ENCODE data around the gene KCNA10. TPM values are rescaled to one million over a fixed set of nuclear protein-coding genes. Genes with fewer than 3 reads are reported as not detected.

The KCNA10 gene
- total RNA-seq, 1 experiment from 2014 or later, result not detected

- Histone ChIP-seq H3K23me2 (ENCODE audit: insufficient read length, low read depth, low read length, poor library complexity, severe bottlenecking) (no peaks in the 10 kb centered on the region), H3K27ac (ENCODE audit: insufficient read length, low read depth, low read length) (no peak overlapping the region), H4K8ac (replicated peaks; ENCODE audit: insufficient read length, low read depth, low read length) (no peak overlapping the region), H3K79me1 (ENCODE audit: insufficient read depth, low read depth, low read length, poor library complexity, severe bottlenecking) (no peaks in the 10 kb centered on the region), H2BK20ac (ENCODE audit: low read depth, low read length, poor library complexity, severe bottlenecking) (no peak overlapping the region), H3K56ac (ENCODE audit: insufficient read length, low read depth, low read length) (no peak overlapping the region), H2BK5ac (ENCODE audit: insufficient read length, low read length) (no peak overlapping the region), H3K9ac (ENCODE audit: extremely low read depth, insufficient read length, low read length) (no peak overlapping the region), H3K4ac (ENCODE audit: low read depth, low read length) (no peak overlapping the region), H4K20me1 (ENCODE audit: control insufficient read depth, insufficient read depth, insufficient read length) (no peaks in the 10 kb centered on the region), H2AFZ (ENCODE audit: low read length) (no peak overlapping the region), H3K23ac (ENCODE audit: insufficient read length, low read depth, low read length) (no peak overlapping the region), H3K27me3 (ENCODE audit: insufficient read depth, low read length) (no peaks in the 10 kb centered on the region), H2BK120ac (ENCODE audit: low read depth, low read length, poor library complexity, severe bottlenecking) (no peak overlapping the region), H3K18ac (ENCODE audit: insufficient read length, low read depth, low read length) (no peak overlapping the region), H2BK12ac (ENCODE audit: insufficient read length, low read depth, low read length) (no peak overlapping the region), H4K91ac (ENCODE audit: insufficient read length, low read depth, low read length) (no peak overlapping the region), H3K79me2 (ENCODE audit: insufficient read depth, low read length) (no peaks in the 10 kb centered on the region), H3K14ac (ENCODE audit: insufficient read depth, low read length) (no peak overlapping the region), H3K4me1 (ENCODE audit: insufficient read depth, low read length) (no peaks in the 10 kb centered on the region), H3K9me3 (ENCODE audit: control insufficient read depth, low read depth, low read length) (no peaks in the 10 kb centered on the region), H3K4me2 (ENCODE audit: insufficient read depth, insufficient read length, low read length) (no peak overlapping the region), H2AK5ac (ENCODE audit: insufficient read length, low read length) (no peak overlapping the region), H4K5ac (ENCODE audit: insufficient read length, low read depth, low read length) (no peak overlapping the region), H3T11ph (ENCODE audit: low read length) (no peak overlapping the region), H2BK15ac (ENCODE audit: low read depth, low read length) (no peak overlapping the region)
- H3K4me1 Mint-ChIP-seq, result peaks cover 13% of the 10 kb centered on the region in 2 experiments
- H3K4me3 Mint-ChIP-seq, result no peak overlapping the region
- DNase-seq, result no peak
- peaks cover 16% of the 10 kb centered on the region for H3K27me3 Mint-ChIP-seq (ENCODE audit: low read depth)
- H3K36me3 Mint-ChIP-seq (ENCODE audit: insufficient read depth in 1 of 3, low read depth in 3 of 3), result no peaks in the 10 kb centered on the region; a peak in 1 of 7 replicates
- H3K27ac Mint-ChIP-seq, result no peak overlapping the region
- no peak for TF ChIP-seq CTCF (conservative IDR thresholded peaks at IDR 0.05)
- H3K9me3 Mint-ChIP-seq, result no peaks in the 10 kb centered on the region
- WGBS (ENCODE audit: extremely low coverage, insufficient read length, low lambda C conversion rate), result no CpG with 5 or more reads among the region's 3 CpGs
These were observed 13.4 kb downstream of the KCNA10 start for GRCh38 chr1:110505596-110505995.

Data from H9 (cell line).